Measurements from ENCODE around the gene CERKL. TPM values are rescaled to one million over a fixed set of nuclear protein-coding genes. Genes with fewer than 3 reads are reported as not detected.

Gene CERKL
- total RNA-seq, 4 donors from 2014 or later: not detected

- DNase-seq (ENCODE audit: low spot score in 2 of 2): no peak
- intact Hi-C loops (cut with DNase I; ENCODE audit: low total_unique reads): no loop called here
- H3K4me3 ChIP-seq (ENCODE audit: low read depth, poor library complexity, severe bottlenecking): no peak overlapping the region
- TF ChIP-seq POLR2A (IDR thresholded peaks at IDR 0.05): no peak
- TF ChIP-seq, protein P1, sequence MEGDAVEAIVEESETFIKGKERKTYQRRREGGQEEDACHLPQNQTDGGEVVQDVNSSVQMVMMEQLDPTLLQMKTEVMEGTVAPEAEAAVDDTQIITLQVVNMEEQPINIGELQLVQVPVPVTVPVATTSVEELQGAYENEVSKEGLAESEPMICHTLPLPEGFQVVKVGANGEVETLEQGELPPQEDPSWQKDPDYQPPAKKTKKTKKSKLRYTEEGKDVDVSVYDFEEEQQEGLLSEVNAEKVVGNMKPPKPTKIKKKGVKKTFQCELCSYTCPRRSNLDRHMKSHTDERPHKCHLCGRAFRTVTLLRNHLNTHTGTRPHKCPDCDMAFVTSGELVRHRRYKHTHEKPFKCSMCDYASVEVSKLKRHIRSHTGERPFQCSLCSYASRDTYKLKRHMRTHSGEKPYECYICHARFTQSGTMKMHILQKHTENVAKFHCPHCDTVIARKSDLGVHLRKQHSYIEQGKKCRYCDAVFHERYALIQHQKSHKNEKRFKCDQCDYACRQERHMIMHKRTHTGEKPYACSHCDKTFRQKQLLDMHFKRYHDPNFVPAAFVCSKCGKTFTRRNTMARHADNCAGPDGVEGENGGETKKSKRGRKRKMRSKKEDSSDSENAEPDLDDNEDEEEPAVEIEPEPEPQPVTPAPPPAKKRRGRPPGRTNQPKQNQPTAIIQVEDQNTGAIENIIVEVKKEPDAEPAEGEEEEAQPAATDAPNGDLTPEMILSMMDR (IDR thresholded peaks at IDR 0.05): no peak
- 79 to 84% methylated on average over 2 of the region's 2 CpGs for WGBS, 2 donors
Observed at GRCh38 chr2:181558371-181558770, 98.5 kb downstream of the CERKL start.

DNA sequence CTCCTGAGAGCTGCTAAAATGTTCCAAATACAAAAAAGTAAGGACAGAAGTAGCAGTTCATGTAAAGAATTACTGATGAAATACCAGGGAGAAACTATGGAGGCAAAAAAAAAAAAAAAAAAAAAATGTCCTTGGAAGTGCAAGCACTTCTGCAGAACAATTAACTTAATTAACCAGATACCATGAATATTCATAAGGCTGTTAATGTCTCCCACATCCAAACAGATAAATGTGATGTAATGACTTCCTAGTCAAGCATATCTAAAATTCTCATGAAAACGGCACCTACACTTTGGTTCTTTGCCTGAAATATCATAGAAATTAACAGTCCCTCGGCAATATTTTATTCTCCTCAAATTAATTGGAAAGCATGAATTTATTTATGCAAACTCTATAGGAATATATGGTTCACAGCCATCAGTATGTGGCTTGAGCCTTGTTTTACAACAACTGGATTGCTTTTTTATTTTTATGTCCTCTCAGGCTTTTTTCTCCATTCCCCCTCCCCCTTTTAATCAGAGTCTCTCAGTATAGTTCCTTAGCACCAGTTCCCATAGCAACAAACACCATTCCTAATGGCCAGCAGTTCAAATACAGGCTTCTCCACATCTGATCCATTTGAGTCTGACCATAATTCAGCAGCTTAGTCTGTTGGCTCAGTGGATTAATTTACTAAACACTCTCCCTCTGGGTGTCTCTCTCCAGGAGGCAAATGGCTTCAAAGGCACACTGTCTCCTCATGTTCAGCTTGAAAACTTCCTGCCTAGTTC lies 102.7 kb downstream of the CERKL start:
- no peak overlapping the region for H3K4me3 ChIP-seq (ENCODE audit: low read depth, poor library complexity, severe bottlenecking)
- no peak for DNase-seq (ENCODE audit: low spot score in 2 of 2)
- 69 to 86% methylated on average over 2 of the region's 2 CpGs for WGBS, 2 donors
- intact Hi-C loops (cut with DNase I; ENCODE audit: low total_unique reads): no loop called here
- TF ChIP-seq, protein P1 (IDR thresholded peaks at IDR 0.05): no peak
- no peak for TF ChIP-seq POLR2A (IDR thresholded peaks at IDR 0.05)

DNA sequence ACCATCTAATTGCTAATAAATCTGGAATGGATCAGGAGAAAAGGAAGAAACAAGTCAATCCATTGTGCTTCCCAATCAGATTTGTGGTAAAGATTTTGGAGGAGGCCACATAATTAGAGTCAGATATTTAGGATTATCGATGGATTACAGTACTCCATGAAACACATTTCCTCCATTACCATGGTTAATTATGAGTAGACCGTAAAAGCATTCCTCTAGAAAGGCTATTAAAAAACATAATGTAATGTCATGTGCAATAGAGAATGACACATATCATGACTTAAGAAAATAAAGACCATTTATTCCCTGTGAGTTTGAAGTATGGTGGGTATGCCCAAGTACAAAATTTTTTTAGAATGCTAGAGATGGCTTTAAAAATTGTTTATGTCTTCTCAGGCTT lies 103.7 kb downstream of the CERKL start:
- no peak overlapping the region for H3K4me3 ChIP-seq (ENCODE audit: low read depth, poor library complexity, severe bottlenecking)
- TF ChIP-seq, protein P1 (IDR thresholded peaks at IDR 0.05): no peak
- intact Hi-C loops (cut with DNase I; ENCODE audit: low total_unique reads): no loop called here
- no peak for DNase-seq (ENCODE audit: low spot score in 2 of 2)
- 59 to 65% methylated on average over 2 of the region's 2 CpGs for WGBS, 2 donors

- WGBS, 2 donors: 22 to 25% methylated on average over 1 of the region's 1 CpG
- intact Hi-C loops (cut with DNase I; ENCODE audit: low total_unique reads): no loop called here
- H3K4me3 ChIP-seq (ENCODE audit: low read depth, poor library complexity, severe bottlenecking): no peak overlapping the region
- TF ChIP-seq, protein P1 (IDR thresholded peaks at IDR 0.05): no peak
- TF ChIP-seq POLR2A (IDR thresholded peaks at IDR 0.05): no peak
- no peak for DNase-seq (ENCODE audit: low spot score in 2 of 2)
Observed at GRCh38 chr2:181552808-181553207, 104.1 kb downstream of the CERKL start.

GRCh38 chr2:181546086-181546485 lies 110.8 kb downstream of the CERKL start:
- DNase-seq (ENCODE audit: low spot score in 2 of 2): no peak
- intact Hi-C loops (cut with DNase I; ENCODE audit: low total_unique reads): no loop called here
- no peak for TF ChIP-seq POLR2A (IDR thresholded peaks at IDR 0.05)
- TF ChIP-seq, protein P1 (IDR thresholded peaks at IDR 0.05): no peak
- 79 to 81% methylated on average over 3 of the region's 3 CpGs for WGBS, 2 donors
- H3K4me3 ChIP-seq (ENCODE audit: low read depth, poor library complexity, severe bottlenecking): no peak overlapping the region

- no peak overlapping the region for H3K4me3 ChIP-seq (ENCODE audit: low read depth, poor library complexity, severe bottlenecking)
- intact Hi-C loops (cut with DNase I; ENCODE audit: low total_unique reads): no loop called here
- no peak for DNase-seq (ENCODE audit: low spot score in 2 of 2)
- 83% methylated on average over 2 of the region's 2 CpGs for WGBS, 2 donors
- TF ChIP-seq POLR2A (IDR thresholded peaks at IDR 0.05): no peak
- TF ChIP-seq, protein P1 (IDR thresholded peaks at IDR 0.05): no peak
Observed at GRCh38 chr2:181542170-181542569, 114.7 kb downstream of the CERKL start.
